Activated T-cell treated with anti-CD3 and anti-CD28 coated beads, Interleukin-2, amount 50 U/mL, for 24 hours (primary cell): Measurements from ENCODE around the gene LTF.
"Not testable (repeated sequence)": the region's sequence is repeated elsewhere in the genome, so short reads cannot be mapped to it uniquely, and the experiment has no call there.

ENCODE experiments used
- DNase-seq: peaks from one replicate; pipeline ENCODE4 v3.0.0-alpha.2; 2020
- H3K27ac Mint-ChIP-seq: 2 replicates; pipeline ENCODE4 v1.8.0; 2020; ENCODE audit warnings: mild to moderate bottlenecking, mixed read lengths
- H3K27me3 Mint-ChIP-seq: 2 replicates; pipeline ENCODE4 v1.8.0; 2020; ENCODE audit warnings: mixed read lengths
- H3K36me3 Mint-ChIP-seq: 2 replicates; pipeline ENCODE4 v1.8.0; 2020; ENCODE audit warnings: low read depth, mixed read lengths
- H3K4me1 Mint-ChIP-seq: 2 replicates; pipeline ENCODE4 v1.8.0; 2020; ENCODE audit warnings: low read depth, mixed read lengths
- H3K4me3 Mint-ChIP-seq: 2 replicates; pipeline ENCODE4 v1.8.0; 2020; ENCODE audit warnings: mild to moderate bottlenecking, moderate library complexity, mixed read lengths
- H3K9me3 Mint-ChIP-seq: 2 replicates; pipeline ENCODE4 v1.8.0; 2020; ENCODE audit warnings: mixed read lengths

LTF gene

DNA sequence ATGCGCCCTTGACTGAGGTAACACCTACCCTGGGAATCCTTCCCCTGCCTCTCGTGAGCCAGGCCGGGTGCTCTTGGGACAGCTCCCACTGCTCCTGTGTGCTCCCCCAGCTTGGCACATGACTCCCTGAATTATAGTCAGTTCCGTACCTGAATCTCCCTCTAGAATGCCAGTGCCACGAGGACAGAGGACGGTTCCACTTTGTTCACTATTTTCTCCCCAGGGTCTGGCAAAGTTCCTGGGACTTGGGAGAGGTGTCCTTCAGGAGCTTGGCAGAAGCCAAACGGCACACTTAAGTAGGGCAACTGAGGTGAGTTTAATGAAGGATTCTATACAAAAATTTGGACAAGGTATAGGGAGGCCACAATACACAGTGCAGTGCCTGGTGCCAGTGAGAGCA lies 67.6 kb downstream of the LTF start:
- Mint-ChIP-seq H3K4me1 (peaks cover 8% of the 10 kb centered on the region), H3K27ac (no peak overlapping the region), H3K9me3 (no peaks in the 10 kb centered on the region), H3K36me3 (no peaks in the 10 kb centered on the region), H3K4me3 (no peak overlapping the region), H3K27me3 (no peaks in the 10 kb centered on the region)
- DNase-seq = no peak

DNA sequence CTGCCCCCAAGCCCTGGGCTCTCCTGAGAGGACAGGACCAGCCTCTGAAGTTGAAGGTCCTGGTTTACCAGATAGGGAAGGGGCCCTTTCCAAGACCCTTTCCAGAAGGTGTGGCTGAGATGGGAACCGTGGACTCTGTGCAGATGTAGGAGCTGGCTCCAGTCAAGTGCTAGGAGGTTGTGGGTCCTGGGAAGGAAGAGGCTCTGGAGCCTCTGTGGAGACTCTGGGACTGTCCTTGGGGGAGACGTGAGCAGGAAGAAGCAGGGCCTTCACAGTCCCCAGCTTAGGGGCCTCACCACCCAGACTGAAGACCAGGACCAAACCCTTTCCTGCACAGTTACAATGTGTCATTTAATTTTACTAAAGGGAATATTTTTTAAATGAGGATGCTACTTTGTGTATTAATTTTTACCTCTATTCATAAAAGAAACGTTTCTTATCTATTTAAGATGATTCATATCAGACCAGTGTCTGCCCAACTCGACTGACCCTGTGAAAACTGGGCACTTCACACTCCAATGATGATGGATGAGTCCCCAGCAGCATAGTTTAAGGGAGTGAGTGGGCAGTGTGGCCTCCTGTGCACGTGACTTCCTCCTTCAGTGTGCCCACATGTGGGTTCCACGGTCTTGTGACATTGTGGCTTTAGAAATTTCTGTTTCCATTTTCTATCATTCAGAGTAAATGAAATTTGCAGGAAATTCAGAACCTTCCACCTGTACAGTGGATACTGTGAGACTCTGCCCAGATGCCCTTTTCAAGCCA lies 68.8 kb downstream of the LTF start:
- DNase-seq = no peak
- no peak overlapping the region for H3K27ac Mint-ChIP-seq
- H3K27me3 Mint-ChIP-seq = no peaks in the 10 kb centered on the region
- no peaks in the 10 kb centered on the region for H3K36me3 Mint-ChIP-seq
- no peaks in the 10 kb centered on the region for H3K9me3 Mint-ChIP-seq
- peaks cover 8% of the 10 kb centered on the region for H3K4me1 Mint-ChIP-seq
- H3K4me3 Mint-ChIP-seq = no peak overlapping the region

DNA sequence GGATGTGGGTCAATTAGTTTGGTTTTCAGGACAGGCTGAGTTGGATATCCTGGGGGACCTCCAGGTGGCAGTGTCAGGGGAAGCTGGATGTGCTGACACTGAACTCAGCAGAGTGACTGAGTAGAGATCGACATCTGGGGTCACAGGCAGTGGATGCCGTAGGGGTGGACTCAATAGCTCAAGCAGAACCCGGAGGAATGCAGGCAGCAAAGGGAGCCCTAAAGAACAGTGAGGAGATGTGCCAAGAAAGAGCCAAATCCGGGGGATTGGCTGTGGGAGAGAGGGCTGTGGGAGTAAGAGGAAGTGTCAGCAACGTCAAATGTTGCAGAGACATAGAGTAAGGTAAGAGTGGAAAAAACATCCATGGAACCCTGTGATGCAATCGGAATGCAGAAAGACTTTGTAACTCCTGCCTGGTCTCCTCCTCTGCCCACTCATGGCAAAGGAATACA lies 69.5 kb downstream of the LTF start:
- Mint-ChIP-seq H3K36me3 (no peaks in the 10 kb centered on the region), H3K9me3 (no peaks in the 10 kb centered on the region), H3K4me3 (no peak overlapping the region), H3K27me3 (no peaks in the 10 kb centered on the region), H3K4me1 (peaks cover 8% of the 10 kb centered on the region), H3K27ac (no peak overlapping the region)
- DNase-seq = no peak

DNA sequence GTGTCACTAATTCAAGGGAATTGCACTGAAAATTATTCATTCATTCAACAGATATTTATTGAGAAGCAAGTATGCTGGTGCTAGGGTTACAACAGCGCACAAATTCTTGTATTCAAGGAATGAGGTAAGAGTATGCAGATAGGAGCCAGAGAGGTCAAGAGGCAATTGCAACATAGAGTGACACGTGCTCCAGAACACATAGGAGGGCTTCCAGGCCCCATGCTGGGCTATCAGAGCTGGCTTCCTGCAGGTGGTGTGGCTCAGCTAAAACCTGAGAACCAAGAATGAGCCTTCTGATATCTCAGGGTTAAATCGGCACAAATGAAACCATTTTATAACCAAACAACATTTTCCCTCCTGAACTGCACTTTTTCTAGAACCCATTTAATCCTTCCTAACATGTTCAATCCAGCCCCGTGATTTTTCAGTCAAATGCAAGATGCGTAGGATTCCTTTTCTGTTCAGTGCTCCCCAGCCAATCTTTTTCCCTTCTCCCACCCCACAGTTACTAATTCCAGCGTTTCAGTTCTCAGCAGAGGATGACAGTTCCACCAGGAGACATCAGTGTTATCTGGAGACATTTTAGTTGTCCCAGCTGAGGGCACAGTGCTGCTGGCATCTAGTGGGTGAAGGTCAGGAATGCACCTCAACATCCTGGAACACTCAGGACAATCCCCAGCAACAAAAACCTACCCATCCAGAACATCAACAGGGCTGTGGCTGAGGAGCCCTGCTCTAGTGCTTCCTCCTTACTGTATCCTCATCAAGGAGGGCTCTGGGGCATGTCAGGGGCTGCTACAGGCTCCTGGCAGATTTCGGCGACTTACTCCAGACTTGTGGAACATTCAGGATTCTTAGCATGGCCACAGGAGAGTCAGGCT lies 70.9 kb downstream of the LTF start:
- no peaks in the 10 kb centered on the region for H3K9me3 Mint-ChIP-seq

DNA sequence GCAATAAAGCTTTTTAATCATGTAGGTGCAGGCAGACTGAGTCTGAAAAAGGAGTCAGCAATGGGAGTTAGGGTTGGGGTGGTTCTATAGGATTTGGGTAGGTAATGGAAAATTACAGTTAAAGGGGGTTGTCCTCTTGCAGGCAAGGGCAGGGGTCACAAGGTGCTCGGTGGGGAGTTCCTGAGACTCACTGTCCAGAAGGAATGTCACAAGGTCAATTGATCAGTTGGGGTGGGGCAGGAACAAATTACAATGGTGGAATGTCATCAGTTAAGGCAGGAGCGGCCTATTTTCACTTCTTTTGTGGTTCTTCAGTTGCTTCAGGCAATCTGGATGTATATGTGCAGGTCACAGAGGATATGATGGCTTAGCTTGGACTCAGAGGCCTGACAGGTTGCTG lies 71.7 kb downstream of the LTF start:
- Mint-ChIP-seq H3K4me3 (no peak overlapping the region), H3K36me3 (no peaks in the 10 kb centered on the region), H3K9me3 (no peaks in the 10 kb centered on the region), H3K27me3 (no peaks in the 10 kb centered on the region), H3K27ac (no peak overlapping the region), H3K4me1 (peaks cover 8% of the 10 kb centered on the region)
- no peak for DNase-seq

More for the DNA sequence above, 70.9 kb downstream of the LTF start:
- Mint-ChIP-seq H3K36me3 (no peaks in the 10 kb centered on the region), H3K27ac (no peak overlapping the region), H3K4me1 (peaks cover 8% of the 10 kb centered on the region), H3K27me3 (no peaks in the 10 kb centered on the region), H3K4me3 (no peak overlapping the region)
- no peak for DNase-seq

DNA sequence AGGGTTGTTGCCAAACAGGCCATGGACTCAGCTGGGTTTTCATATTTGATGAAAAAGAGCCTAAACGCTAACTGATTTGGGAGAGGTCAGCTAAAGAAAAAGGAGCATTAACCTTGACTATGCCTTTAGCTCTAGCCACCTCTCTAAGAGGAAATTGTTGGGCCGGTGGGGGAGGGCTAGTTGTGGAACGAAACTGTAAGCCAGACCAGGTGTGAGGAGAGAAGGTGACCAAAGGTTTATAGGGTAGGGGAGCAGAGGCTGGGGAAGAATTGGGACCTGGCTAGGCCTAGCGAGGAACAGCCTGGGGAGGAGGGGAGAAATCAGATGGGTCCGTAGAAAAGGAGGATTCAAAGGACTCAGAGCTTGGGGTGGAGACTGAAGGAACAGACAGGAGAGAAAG lies 73.2 kb downstream of the LTF start:
- H3K4me1 Mint-ChIP-seq, H3K36me3 Mint-ChIP-seq, H3K27me3 Mint-ChIP-seq, H3K27ac Mint-ChIP-seq, H3K4me3 Mint-ChIP-seq, DNase-seq, H3K9me3 Mint-ChIP-seq: not testable (repeated sequence)

DNA sequence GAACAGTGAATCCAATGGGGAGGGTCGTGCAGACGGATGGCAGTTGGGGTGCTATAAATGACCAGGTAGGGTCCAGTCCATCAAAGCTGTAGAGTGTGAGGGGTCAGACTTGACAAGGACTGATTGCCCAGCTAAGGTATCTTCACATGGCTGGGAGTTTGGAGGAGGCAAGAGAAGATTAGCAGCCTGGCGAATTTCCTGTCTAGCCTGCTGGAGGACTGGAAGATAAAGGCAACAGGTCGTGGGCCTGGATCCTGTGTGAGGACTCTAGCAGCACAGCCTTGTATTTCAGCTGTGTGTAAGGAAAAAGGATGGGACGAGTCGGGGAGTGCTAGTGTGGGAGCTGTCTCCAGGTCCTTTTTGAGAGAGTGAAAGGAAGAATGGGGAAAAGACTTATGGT lies 75.4 kb downstream of the LTF start:
- H3K36me3 Mint-ChIP-seq = no peaks in the 10 kb centered on the region
- DNase-seq = no peak
- H3K27ac Mint-ChIP-seq = no peak overlapping the region
- no peak overlapping the region for H3K4me3 Mint-ChIP-seq
- peaks cover 2% of the 10 kb centered on the region for H3K4me1 Mint-ChIP-seq
- no peaks in the 10 kb centered on the region for H3K27me3 Mint-ChIP-seq
- H3K9me3 Mint-ChIP-seq = no peaks in the 10 kb centered on the region

DNA sequence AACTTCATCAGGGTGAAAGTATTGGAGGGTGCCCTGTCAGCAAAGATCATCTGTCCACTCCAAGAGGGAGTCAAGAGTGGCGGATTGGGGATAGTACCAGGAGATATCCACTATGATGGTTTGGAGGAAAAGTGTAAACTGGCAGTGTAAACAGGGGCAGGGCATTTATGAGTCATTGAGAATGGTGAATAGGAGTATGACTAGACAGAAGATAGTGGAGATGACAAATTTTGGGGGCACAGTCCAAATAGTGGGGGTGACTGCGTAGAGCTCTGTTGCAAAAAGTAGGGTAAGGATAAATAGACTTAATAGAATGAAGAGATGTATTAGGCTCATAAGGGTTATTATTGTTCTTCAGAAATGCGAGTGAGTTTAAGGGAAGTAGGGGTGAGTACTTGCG lies 75.9 kb downstream of the LTF start:
- H3K36me3 Mint-ChIP-seq, H3K27me3 Mint-ChIP-seq, H3K9me3 Mint-ChIP-seq, H3K4me3 Mint-ChIP-seq, H3K27ac Mint-ChIP-seq, DNase-seq, H3K4me1 Mint-ChIP-seq: not testable (repeated sequence)

DNA sequence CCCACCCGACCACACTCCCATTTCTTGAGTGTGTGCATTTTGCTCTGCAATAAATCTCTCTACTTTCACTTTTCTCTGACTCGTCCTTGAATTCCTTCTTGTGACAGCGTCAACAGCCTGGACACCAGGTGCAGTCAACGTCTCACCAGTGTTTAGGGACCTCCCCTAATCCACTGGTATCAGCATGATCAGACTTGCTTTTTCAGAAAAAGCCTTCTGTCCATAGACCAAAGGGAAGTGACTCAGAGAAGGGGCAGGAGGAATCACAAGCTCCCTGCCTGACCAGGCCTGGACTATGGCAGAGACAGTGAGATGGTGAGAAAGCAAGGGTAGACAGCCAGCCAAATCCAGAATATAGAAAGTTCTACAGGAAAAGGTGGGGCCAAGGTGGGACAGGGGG lies 78.5 kb downstream of the LTF start:
- Mint-ChIP-seq H3K9me3 (no peaks in the 10 kb centered on the region), H3K36me3 (no peaks in the 10 kb centered on the region), H3K4me3 (no peak overlapping the region), H3K27me3 (no peaks in the 10 kb centered on the region), H3K27ac (no peak overlapping the region), H3K4me1 (peaks cover 15% of the 10 kb centered on the region)
- no peak for DNase-seq
